GM18867 (cell line): ENCODE results near the gene ASNS.

Source experiments
- ATAC-seq: cut with Tn5 transposase; IDR thresholded peaks from one replicate; pipeline ENCODE4 v1.9.1; 2021; ENCODE audit warnings: mild to moderate bottlenecking, moderate library complexity; ENCODE audit not compliant: unreplicated experiment

ASNS gene

GRCh38 chr7:97842772-97843345 is 29.3 kb downstream of the ASNS start:
- no peak for ATAC-seq

- no peak for ATAC-seq
These were observed 30.2 kb downstream of the ASNS start for GRCh38 chr7:97842006-97842405.

GRCh38 chr7:97835296-97836138 is 36.7 kb downstream of the ASNS start:
- ATAC-seq = peak; percentile 92

GRCh38 chr7:97819161-97819560 is 53.0 kb downstream of the ASNS start:
- ATAC-seq = no peak

- no peak for ATAC-seq
These were observed 54.0 kb downstream of the ASNS start for GRCh38 chr7:97818066-97818663.
